ENCODE measurements around the gene PLCH2.
"Not testable (repeated sequence)": the region's sequence is repeated elsewhere in the genome, so short reads cannot be mapped to it uniquely, and the experiment has no call there.

The PLCH2 gene

GRCh38 chr1:2476061-2476999 is at the start of gene PLCH2:
PLCH2 (plus strand) TSS chr1:2476289; CDS start chr1:2476589, 300 bp downstream.
- DNase-seq (ENCODE audit: low read depth in 2 of 2, low spot score in 1 of 2) = no peak

- DNase-seq (ENCODE audit: low read depth in 2 of 2, low spot score in 1 of 2) = no peak
These were observed 49.5 kb upstream of the PLCH2 start for GRCh38 chr1:2426540-2426939.

GRCh38 chr1:2427051-2427450 is 49.0 kb upstream of the PLCH2 start:
- DNase-seq (ENCODE audit: low read depth in 2 of 2, low spot score in 1 of 2) = no peak

DNA sequence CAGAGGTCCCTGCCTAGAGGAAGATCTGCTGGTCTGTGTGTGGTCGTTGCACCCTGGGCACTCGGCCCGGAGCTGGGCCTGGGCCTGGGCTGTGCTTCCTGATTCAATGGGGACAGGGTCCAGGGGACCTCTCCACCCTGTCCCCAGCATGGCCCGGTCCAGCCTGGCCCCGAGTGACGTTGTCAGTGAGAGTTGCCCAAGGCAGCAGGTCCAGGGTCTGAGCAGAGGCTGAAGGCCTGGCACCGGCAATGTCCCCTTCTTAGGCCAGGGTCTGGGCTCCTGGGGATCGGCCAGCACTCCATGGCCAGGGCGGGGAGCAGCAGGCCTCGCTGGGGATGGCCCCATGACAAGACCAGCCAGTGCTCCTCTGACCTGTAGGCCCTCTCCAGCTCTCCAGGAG is 48.1 kb upstream of the PLCH2 start:
- DNase-seq (ENCODE audit: low read depth in 2 of 2, low spot score in 1 of 2) = no peak

DNA sequence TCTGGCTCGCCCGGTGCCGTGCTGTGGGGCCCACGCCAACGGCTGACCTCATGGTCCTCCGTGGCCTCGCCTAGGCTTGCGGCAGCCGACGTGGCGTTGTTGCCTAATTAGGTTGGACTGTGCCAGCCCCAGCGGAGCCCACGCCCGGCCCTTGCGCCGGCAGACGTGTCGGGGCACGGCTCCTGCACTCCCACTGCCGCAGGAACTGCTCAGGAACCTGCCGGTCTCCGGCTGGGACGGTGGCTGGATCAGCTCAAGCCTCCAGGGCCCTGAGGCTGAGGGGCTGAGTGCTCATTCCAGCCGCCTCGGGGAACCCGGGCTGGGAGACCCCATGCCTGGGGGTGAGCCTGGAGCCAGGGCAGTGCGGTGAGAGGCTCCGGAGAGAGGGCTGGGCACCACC is 47.6 kb upstream of the PLCH2 start:
- DNase-seq (ENCODE audit: low read depth in 2 of 2, low spot score in 1 of 2) = no peak

- no peak for DNase-seq (ENCODE audit: low read depth in 2 of 2, low spot score in 1 of 2)
These were observed 46.1 kb upstream of the PLCH2 start for GRCh38 chr1:2429780-2430591.

DNA sequence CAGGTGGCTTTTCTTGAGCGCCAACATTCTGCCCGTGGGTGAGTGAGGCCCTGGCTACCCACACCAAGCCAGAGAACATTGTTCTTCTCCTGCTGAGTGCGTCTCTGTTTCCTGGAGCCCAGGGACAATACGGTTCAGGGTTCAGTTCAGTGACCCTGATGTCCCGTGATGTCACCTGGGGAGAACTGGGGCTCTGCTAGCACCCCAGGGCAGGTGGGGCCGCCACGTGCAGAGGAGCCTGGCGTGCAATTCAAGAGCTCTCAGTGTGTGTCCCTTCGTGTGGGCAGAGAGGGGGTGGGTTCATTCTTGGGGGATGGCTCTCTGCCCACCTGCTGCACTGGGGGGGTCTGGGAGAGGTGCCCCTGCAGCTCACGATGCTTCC is 45.5 kb upstream of the PLCH2 start:
- no peak for DNase-seq (ENCODE audit: low read depth in 2 of 2, low spot score in 1 of 2)

DNA sequence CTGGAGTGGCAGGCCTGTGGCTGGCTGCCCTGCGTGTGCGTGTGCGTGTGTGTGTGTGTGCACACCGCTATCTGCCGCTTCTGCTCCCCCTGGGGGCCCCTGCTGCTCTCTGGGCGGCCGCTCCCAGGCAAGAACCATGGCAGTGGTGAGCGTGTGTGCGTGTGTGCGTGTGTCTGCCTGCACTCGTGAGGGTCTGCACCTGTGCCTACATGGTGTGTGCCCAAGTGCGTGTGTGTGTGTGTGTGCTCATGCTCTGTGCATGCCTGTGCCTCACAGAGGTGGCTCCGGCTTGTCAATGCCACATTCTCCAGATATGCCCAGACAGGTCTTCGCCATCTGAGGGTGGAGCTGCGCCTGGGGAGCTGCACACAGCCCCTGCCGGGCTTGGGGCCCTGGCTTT is 45.0 kb upstream of the PLCH2 start:
- DNase-seq (ENCODE audit: low read depth in 2 of 2, low spot score in 1 of 2) = no peak

GRCh38 chr1:2431518-2431917 is 44.6 kb upstream of the PLCH2 start:
- no peak for DNase-seq (ENCODE audit: low read depth in 2 of 2, low spot score in 1 of 2)

DNA sequence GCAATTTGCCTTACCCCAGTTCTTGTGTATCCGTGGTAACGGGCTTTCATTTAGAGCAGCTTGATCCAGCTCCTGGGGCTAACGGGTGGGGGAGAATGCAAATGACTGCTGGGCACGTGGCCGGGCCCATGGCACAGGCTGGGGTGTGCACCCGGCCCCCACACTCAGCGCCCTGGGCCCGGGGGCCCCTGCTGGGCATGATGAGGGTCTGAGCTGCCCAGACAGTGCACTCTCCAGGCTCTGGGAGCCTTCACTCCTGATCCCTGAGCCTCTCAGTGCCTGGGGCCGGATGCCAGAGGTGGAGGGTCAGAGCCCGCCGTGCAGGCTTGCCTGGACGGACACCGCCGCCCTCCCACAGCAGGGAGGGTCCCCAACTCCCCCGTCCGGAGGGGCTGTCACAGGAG is 43.6 kb upstream of the PLCH2 start:
- DNase-seq (ENCODE audit: low read depth in 2 of 2, low spot score in 1 of 2) = no peak

DNA sequence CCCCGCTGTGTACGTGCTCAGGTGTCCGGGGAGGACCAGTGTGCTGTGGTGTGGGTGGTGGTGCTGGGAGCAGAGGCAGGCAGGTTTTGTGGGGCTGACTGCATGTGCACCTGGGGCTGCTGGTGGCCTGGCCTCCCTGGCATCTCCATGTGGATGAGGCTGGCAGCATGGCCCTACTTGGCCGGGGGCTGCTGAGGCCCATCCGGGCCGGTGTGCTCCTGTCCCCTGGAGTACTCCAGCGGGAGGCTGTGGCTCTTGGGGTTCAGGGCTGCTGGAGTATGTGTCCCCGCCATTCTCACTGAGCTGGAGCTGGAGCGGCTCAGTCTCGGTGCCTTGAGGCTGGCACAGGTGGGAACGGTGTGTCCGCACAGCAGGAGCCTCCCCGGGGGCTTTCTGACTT is 42.9 kb upstream of the PLCH2 start:
- DNase-seq (ENCODE audit: low read depth in 2 of 2, low spot score in 1 of 2) = no peak

DNA sequence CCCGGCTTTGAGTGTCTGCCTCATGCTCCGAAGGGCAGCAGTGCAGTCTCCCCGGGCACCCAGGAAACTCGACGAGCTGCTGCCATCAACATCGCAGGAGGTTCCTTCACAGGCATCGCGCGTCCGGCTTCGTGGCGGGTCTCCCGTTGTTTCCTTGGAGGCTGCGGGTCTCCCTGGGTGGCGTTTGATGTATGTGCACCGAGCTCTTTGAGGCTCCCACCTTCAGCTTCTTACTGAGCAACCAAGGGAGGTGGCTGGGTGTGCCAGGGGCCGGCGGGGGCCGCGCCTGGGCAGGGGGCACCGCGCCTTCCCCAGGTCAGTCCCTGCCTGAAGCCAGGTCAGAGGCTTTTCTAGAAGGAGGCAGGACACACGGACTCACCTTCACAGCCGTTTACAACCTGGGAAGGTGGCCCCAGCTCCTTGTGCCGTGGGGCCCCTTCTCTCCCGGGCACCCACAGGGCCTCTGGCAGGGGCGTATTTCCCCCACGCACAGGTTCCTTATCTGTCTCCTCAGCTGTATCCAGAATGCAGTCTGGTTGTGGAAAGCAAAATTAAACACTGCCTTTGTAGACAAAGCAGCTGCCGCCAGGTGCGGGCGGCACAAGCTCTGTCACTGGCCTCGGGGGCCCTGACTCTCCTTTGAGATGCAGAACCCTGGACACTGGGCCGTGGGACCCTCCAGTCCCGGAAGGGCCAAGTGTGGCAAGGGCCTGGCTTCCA is 42.0 kb upstream of the PLCH2 start:
- DNase-seq (ENCODE audit: low read depth in 2 of 2, low spot score in 1 of 2) = no peak

- DNase-seq (ENCODE audit: low read depth in 2 of 2, low spot score in 1 of 2) = no peak
These were observed 41.0 kb upstream of the PLCH2 start for GRCh38 chr1:2435091-2435490.

GRCh38 chr1:2435746-2436355 is 40.2 kb upstream of the PLCH2 start:
- DNase-seq (ENCODE audit: low read depth in 2 of 2, low spot score in 1 of 2) = no peak

GRCh38 chr1:2436876-2437275 is 39.2 kb upstream of the PLCH2 start:
- DNase-seq (ENCODE audit: low read depth in 2 of 2, low spot score in 1 of 2) = no peak

DNA sequence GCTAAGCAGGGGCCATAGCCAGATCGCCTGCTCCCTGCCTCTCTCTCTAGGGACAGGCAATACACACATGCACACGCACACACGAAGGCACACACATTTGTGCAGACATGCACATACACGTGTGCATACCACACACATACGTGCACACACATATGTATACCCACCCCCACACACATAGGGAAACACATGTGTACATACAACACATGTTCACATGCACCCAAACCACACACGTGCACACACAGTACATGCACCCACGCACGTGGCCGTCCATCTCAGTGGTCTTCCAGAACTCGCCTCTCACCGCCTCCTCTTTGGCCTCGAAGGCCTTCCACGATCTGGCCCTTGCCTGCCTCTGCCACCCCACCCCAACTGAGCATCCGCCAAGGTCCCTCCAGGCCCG is 38.5 kb upstream of the PLCH2 start:
- DNase-seq (ENCODE audit: low read depth in 2 of 2, low spot score in 1 of 2) = no peak

DNA sequence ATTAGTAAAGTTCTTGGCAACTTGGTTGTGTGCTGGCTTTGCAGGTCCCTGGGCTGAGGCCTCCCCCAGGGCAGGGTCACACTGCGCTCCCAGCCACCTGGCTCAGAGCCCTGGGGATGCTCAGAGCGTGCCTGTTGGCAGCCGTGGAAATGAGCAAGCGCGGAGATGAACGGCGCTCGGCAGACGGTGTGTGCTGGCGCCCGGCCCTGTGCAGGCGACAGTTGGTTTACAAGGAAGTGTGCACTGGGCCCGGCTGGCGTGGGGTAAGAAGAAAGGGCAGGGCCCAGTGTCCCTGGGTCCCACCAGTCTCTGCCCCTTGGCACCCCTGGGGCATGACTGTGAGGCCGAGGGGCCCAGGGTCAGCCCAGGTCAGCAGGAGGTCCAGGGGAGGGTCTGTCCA is 38.1 kb upstream of the PLCH2 start:
- no peak for DNase-seq (ENCODE audit: low read depth in 2 of 2, low spot score in 1 of 2)

GRCh38 chr1:2438641-2439040 is 37.4 kb upstream of the PLCH2 start:
- DNase-seq (ENCODE audit: low read depth in 2 of 2, low spot score in 1 of 2) = no peak

GRCh38 chr1:2439369-2439768 is 36.7 kb upstream of the PLCH2 start:
- DNase-seq (ENCODE audit: low read depth in 2 of 2, low spot score in 1 of 2) = no peak

GRCh38 chr1:2440346-2440745 is 35.7 kb upstream of the PLCH2 start:
- not testable (repeated sequence) for DNase-seq (ENCODE audit: low read depth in 2 of 2, low spot score in 1 of 2)

DNA sequence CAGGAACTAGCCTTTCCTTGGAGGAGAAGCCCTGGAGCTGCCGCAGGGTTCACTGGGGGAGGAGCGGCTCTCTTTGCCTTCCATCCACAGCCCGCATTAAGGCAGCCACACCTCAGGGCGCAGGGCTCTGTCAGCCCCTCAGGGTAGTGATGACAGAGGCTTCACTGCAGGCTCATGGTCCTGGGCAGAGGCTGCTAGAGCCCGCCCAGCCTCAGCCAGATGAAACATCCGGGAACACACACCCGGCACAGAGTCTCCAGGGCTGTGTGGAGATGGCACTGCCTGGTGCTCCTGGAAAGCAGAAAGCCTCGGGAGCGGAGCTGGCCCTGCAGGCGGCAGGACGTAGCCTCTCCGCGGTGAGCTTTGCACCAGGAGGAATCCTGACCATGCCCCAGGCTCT is 34.3 kb upstream of the PLCH2 start:
- DNase-seq (ENCODE audit: low read depth in 2 of 2, low spot score in 1 of 2) = no peak
